GM19043 (cell line): ENCODE results near the gene SOX5.
"Not testable (repeated sequence)": the region's sequence is repeated elsewhere in the genome, so short reads cannot be mapped to it uniquely, and the experiment has no call there.

ENCODE experiments used
- ATAC-seq: cut with Tn5 transposase; IDR thresholded peaks from one replicate; pipeline ENCODE4 v1.9.1; 2021; ENCODE audit warnings: low read depth; ENCODE audit not compliant: unreplicated experiment

SOX5 gene

GRCh38 chr12:23847857-23848256 is 101.6 kb downstream of the SOX5 start:
- no peak for ATAC-seq

GRCh38 chr12:23843958-23844357 is 105.5 kb downstream of the SOX5 start:
- ATAC-seq, result no peak

- ATAC-seq, result no peak
Observed at GRCh38 chr12:23834076-23834475, 115.4 kb downstream of the SOX5 start.

GRCh38 chr12:23831739-23832138 is 117.7 kb downstream of the SOX5 start:
- no peak for ATAC-seq

- ATAC-seq, result no peak
Observed at GRCh38 chr12:23830210-23830609, 119.3 kb downstream of the SOX5 start.

GRCh38 chr12:23827353-23827752 is 122.1 kb downstream of the SOX5 start:
- no peak for ATAC-seq

- not testable (repeated sequence) for ATAC-seq
Observed at GRCh38 chr12:23825124-23825523, 124.3 kb downstream of the SOX5 start.

GRCh38 chr12:23824358-23824757 is 125.1 kb downstream of the SOX5 start:
- ATAC-seq, result no peak

GRCh38 chr12:23822883-23823282 is 126.6 kb downstream of the SOX5 start:
- not testable (repeated sequence) for ATAC-seq

GRCh38 chr12:23817345-23817744 is 132.1 kb downstream of the SOX5 start:
- no peak for ATAC-seq

- no peak for ATAC-seq
Observed at GRCh38 chr12:23816394-23816851, 133.0 kb downstream of the SOX5 start.

- ATAC-seq, result no peak
Observed at GRCh38 chr12:23815810-23816209, 133.7 kb downstream of the SOX5 start.

GRCh38 chr12:23813206-23813605 is 136.3 kb downstream of the SOX5 start:
- ATAC-seq, result no peak

- ATAC-seq, result no peak
Observed at GRCh38 chr12:23810329-23810902, 139.1 kb downstream of the SOX5 start.

- no peak for ATAC-seq
Observed at GRCh38 chr12:23803540-23803939, 145.9 kb downstream of the SOX5 start.

- ATAC-seq, result no peak
Observed at GRCh38 chr12:23795494-23795893, 154.0 kb downstream of the SOX5 start.

GRCh38 chr12:23781118-23781517 is 168.4 kb downstream of the SOX5 start:
- ATAC-seq, result no peak

GRCh38 chr12:23775208-23775607 is 174.3 kb downstream of the SOX5 start:
- ATAC-seq, result no peak

- no peak for ATAC-seq
Observed at GRCh38 chr12:23771240-23771949, 178.1 kb downstream of the SOX5 start.

- no peak for ATAC-seq
Observed at GRCh38 chr12:23770202-23770938, 179.1 kb downstream of the SOX5 start.

GRCh38 chr12:23767834-23768233 is 181.6 kb downstream of the SOX5 start:
- ATAC-seq, result no peak

- no peak for ATAC-seq
Observed at GRCh38 chr12:23763724-23764123, 185.7 kb downstream of the SOX5 start.
